Stimulated activated CD8-positive, alpha-beta memory T cell treated with anti-CD3 and anti-CD28 coated beads, Interleukin-15, amount 100 ng/mL, for 48 hours (primary cell): ENCODE data around the gene MUC4.
"Not testable (repeated sequence)": the region's sequence is repeated elsewhere in the genome, so short reads cannot be mapped to it uniquely, and the experiment has no call there.

Experiments
- DNase-seq, 2 donors: peaks; one replicate each; pipeline ENCODE4 v3.0.0-alpha.2; 2020; ENCODE audit warnings: low read depth in 2 of 2

The MUC4 gene

DNA sequence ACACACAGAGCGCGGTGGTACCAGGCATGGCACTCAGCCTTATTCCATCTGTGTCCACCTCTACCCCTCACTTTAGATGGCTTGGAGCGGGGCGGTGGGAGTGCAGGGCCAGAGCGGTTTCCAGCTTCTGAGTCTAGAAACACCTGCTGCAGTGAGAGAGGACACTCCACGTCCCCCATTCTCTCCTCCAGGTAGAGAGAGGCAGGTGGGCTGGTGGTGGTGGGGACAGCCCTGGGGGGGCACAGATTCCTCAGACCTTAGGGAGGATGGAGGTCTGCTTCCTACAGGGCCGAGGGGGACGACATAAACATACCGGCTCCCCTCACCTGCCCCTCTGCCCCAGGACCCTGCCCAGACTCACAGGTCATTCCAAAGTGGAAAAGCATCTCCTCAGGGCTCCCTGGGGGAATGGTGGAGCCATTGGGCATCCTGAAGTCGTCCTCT, 50.6 kb downstream of the MUC4 start:
- DNase-seq = no peak

DNA sequence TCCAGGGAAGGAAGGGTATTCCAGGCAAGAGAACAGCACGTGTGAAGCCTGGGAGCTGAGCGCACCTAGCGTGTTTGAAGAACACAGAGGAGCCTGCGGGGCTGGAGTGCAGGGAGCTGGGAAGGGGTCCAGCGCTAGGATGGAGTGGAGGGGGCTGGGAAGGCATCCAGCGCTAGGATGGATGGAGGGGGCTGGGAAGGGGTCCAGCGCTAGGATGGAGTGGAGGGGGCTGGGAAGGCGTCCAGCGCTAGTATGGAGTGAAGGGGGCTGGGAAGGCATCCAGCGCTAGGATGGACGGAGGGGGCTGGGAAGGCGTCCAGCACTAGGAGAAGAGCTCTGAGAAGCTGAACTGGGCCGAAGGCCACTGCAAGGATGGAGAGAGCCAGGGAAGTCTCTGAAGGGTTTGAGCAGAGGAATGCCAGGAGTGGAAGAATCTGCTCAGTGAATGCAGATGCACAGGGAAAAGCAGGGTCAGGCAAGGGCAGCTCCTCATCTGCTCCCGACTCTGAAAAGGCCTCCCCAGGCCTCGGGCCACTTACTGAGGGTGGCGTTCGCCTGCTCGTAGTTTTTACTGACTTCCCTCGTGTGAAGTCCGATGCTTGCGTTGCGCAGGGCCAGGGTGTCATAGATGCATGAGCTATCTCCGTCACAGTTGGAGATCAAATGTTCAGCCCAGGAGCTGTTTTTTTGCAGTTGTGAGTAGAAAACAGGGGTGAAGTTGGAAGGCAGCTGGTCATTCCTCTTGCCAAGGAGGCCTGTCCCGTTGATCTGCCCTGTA, 51.2 kb downstream of the MUC4 start:
- no peak for DNase-seq

DNA sequence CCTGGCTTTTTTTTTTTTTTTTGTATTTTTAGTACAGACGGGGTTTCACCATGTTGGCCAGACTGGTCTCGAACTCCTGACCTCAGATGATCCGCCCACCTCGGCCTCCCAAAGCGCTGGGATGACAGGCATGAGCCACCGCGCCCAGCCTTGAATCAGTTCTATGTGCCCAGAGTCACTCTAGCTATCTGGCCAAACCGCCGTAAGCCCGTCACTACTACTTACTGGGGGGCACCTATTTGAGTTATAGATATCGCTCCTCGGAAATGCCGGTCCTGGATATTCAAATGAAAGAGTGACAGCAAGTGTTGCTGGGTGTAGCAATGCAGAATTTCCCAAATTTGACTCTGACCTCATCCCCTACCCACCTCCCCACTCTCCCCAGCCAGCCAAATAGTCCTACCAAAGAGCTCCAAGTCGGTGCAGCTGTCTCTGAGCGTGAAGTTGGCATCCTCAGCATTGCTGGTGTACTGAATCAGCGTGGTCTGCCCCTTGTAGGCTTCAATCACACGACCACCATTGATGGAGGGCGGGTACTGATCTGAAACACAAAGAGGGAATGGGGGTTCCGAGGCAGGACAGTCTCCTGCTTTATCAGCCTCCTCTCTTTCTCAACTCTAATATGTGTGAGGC, 52.9 kb downstream of the MUC4 start:
- no peak for DNase-seq

DNA sequence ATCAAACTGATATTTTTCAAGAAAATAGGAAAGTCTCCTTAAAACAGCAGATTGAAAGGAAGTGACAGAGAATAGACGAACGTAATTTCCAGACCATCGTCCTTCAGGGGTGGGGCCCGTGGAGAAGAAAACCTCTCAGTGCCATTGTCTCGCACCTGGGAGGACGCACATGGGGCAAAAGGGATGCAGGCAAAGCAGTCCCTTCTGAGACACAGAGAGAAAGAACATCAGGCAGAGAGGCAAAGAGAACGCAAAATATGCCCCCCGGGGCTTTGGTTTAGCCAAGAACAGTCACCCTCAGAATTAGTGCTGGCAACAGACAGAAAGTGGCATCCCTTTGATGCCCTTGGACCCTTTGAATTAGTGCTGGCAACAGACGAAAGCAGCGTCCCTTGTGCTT, 53.9 kb downstream of the MUC4 start:
- no peak for DNase-seq

DNA sequence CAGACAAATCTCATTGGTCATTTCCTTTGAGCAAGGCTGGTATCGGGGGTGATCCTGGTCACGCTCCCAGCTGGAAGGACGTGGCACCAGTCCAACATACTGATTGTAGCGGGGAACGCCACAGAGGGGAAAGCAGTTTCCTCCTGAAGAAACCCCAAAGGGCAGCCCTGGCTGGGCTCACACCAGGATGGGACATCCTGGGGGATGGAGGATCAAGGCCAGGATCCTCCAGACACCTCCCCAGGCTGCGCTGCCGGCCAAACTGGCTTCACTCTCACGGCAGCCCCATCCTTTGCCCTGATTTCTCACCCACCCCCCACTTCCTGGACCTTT, 54.3 kb downstream of the MUC4 start:
- DNase-seq = no peak

DNA sequence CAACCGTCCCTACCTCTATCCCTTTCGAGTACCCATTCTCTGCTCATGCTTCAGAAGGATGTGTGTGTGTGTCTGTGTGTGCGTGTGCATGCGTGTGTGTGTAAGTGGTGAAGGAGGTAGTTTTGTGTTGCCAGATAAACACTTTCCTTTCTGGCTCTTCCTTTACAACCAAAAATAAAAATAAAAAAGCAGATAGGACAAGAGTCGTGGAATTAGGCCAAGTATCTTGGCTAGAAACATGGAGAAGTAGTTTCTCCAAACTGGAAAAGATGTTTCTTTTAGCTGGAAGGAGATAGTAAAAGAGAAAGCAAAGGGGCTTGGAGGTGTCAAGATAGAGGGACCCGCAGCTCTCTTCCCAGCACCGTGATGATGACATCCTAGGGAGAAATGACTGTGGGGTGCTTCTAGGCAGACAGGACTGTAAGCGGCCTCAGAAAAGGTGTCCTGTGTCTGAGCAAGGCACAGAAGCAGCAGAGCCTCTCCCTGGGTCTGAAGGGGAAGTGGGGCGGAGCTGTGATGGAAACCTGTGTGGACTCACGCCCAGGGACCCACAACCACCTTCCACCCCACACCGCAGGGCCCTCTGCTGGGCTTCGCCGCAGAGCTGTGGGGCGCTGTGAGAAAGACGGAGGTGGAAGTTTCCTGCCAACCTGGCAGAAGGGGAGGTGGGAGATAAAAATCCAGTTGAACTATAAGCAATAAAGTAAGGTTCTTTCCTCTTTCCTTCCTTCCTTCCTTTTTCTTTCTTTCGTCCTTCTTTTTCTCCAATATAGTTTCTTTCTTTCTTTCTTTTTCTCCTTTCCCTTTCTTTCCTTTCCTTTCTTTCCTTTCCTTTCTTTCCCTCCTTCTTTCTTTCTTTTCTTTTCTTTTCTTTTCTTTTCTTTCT, 55.7 kb downstream of the MUC4 start:
- peak in 1 of 2 donors; percentile 45 for DNase-seq

DNA sequence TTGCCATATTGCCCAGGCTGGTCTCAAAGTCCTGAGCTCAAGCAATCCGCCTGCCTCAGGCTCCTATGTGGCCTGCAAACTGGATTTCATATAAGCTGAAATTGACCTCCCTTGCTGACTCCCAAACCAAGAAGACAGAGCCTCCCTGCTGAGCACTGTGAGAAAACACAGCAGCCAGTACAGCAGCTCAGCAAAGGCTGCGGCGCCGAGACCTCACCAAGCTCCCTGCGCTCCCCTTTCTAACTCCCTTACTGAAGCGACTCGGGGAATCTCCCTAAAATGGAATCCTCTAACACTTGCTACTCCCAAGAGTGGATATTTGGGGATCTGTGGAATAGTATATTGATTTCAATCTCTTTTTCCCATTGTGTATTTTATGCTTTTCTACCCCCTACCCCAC, 56.3 kb downstream of the MUC4 start:
- DNase-seq = no peak

DNA sequence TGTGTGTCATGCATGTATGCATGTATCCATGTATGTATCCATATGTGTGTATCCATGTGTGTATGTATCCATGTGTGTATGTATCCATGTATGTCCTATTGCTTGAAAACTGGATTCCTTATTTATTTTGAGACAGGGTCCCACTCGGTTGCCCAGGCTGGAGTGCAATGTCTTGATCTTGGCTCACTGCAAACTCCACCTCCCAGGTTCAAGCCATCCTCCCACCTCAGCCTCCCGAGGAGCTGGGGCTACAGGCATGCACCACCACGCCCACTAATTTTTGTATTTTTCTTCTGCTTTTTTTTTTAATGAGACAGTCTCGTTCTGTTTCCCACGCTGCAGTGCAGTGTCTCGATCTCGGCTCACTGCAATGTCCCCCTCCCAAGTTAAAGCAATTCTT, 56.8 kb downstream of the MUC4 start:
- DNase-seq = no peak

DNA sequence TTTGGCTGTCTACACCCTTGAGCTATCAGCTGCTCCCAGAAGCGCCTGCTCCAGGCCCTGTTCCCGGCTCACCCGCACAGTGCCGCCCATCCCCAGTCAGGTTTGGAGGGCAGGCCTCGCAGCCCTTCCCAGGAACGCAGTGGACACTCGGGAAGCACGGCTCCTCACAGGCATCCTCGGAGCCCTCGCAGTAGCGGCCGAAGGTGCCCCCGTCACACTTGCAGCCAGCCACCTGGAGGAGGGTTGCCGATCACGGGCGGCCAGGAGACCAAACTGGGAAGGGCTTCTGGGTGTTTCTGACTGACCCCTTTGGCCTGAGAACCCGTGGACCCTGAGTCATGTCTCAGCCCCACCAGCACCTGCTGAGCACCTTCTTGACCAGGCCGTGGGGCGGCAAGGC, 57.6 kb downstream of the MUC4 start:
- no peak for DNase-seq

DNA sequence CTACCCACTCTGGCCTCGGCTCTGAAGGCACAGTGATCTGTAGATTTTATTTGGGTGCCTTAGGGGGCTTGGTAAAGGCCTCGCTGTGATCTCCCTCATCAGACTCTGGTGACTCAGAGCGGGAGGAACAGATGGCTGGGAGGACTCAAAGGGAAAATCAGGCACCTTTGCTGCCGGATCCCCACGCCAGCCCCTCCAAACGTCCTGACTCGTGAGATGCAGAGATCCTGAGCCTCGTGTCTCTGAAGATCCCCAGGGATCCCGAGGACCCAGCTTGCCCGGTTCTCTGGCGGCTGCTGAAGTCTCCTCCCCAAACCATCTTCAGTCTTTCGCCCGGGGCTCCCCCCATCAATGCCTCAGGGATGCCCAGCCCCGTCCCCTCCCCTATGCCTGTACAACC, 58.1 kb downstream of the MUC4 start:
- no peak for DNase-seq

DNA sequence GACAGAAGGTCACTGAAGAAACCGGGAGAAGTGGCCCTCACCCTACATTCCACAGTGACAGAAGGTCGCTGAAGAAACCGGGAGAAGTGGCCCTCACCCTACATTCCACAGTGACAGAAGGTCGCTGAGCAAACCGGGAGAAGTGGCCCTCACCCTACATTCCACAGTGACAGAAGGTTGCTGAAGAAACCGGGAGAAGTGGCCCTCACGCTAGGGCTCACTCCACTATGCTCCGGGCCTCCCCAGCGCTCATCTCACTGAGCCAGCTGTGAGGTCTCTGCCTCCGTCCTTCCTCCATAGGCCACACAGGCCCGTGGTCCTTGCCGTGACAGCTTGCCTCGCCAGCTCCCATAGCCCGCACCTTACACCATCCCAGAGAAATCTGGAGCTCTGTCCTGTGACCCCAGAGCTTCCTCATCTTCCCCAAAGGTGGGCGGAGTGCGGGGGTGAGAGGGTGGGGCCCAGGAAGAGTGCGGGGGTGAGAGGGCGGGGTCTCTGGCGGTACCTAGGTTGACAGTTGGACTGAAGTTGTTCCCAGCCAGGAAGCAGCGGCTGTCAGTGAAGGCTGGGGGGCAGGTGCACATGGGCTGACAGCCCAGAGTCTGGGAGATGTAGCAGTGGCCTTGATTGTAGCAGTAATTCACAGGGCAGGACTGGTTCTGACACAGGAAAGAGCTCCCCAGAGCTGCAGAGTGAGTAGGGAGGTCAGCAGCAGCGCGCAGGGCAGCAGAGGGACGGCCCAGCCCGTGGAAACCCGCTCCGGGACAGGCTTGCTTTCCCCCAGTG, 59.0 kb downstream of the MUC4 start:
- DNase-seq = no peak

DNA sequence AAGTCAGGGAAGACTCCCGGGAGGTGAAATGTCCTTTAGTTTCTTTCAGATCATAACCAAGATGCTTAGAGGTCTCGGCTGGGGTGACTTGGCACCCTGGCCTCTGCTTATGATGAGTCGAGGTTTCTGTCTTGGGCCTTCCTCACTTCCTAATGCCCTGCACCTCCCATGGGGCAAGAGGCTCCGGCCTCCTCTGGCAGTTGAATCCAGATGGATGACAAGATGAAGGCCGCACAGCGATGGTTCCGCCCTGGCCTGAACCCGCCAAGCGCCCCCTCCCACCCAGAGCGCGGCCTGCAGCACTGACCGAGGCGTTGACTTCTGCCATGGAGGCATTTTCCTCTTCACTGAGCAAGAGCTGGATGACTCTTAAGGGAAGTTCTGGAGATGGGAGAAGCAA, 59.7 kb downstream of the MUC4 start:
- no peak for DNase-seq

DNA sequence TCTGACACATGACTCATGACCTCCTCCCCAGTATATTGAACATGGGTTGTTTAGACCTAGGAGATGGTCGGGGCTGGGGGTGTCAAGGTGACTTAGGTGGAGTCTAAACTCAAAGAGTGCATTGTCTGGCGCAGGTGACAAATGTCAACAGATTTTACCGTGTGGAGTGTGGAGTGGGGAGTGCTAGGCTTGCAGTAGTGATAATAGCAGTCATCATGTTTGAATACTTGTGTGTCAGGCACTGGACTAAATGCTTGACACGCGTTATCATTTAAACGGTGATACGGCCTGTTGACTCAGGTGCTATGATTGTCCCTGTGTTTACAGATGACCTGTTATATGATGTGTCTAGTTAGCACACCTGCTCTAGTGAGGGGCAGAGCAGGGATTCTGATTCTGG, 60.2 kb downstream of the MUC4 start:
- DNase-seq = no peak

DNA sequence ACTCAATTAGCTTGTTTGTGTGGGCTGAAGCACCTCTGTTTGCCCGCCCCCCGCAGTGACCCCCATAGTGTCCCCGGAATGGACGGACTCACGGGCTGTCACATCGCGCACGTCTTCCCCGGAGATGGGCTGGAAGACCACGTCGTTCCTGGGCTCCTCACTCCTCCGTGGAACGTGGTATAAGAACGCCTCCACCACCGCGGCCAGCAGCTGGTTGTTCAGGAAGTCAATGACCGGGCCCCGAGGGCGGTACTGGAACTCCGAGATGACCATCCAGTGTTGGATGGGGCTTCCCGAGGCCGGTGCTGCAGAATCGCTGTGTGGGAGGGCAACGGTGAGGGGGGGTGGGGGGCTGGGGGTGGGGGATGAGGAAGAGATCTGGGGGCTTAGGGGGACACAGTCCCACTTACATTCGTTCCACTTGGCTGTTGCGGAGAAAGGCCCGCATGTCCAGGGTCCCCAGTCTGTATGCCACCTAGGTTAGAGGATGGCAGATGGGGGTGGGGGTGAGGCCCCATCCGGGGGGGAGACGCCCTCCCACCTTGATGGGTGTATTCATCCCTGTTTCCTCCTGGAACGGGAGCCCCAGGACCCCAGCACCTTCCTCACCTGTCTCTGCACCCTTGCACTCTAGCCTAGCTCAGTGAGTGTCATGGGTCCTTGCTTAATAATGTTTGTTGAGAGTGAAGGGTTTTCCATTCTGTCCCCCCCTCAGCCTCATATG, 60.8 kb downstream of the MUC4 start:
- no peak for DNase-seq

DNA sequence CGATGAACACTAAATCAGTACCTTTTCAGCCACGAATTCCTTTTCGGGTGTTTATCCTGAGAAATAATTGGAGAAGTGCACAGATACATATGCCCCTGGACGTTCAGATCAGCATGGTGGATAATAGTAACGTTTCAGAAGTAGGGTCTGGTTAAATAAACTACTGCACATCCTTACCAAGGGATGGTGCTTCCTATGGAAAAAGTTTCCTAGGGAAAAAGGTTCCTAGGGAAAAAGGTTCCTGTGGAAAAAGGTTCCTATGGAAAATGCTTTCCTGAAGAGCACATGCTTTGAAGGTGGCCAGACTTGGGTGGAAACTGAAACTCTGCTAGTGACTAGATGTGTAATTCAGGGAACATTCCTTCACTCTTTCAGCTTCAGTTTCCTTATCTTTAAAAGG, 62.6 kb downstream of the MUC4 start:
- DNase-seq = not testable (repeated sequence)

DNA sequence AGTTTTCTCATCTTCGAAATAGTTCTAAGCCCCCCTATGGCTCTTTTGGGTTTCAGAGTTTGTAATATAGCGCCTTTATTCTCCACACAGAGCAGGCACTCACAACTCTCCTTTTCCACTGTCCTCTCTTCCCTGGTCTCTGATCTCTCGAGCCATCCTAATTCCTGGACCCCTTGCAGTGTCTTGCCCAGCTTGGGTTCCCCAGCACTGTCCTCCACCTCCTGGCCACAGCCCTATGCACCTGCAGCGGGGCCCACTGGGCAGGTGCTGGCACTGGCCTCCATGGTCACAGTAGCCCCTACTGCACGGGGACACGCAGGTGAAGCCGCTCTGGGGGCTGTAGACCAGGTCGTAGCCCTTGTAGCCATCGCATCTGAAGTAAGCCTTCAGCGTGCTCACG, 63.1 kb downstream of the MUC4 start:
- DNase-seq = no peak

DNA sequence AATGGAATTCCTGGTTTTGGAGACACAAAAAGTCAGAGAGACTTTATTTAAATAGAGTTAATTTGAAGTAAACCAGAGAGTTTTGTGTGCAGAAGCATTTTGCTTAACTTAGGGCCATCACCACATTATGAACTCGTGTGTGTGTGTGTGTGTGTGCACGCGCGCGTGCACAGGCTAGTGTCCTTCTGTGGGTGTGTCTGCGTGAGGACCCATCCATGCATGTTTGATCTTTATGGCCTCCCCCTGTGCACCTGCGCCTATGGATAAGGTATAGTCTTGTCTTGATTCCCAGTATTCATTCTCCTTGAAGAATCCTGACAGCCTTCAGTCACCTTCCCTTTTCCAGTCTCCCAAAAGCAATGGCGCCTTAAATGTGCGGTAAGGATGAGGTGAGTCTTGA, 65.0 kb downstream of the MUC4 start:
- DNase-seq = no peak

DNA sequence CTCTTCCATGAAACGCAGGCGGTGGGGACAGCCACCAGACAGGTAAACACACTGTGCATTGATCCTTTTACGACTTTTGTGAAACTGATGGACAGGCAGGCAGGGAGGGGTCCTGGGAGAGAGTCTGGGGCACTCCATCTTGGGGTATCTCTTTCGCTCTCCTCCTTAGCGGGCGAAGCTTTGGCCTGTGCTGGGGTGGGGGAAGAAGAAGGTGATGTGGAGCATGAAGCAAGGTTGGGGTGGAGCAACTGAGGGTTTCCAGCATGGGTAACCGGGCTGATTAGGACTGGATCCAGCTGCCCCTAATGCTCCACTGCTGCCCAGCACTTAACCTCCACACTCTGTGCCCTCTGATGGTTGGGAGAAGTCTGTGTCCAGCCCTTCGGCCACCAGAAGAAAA, 65.4 kb downstream of the MUC4 start:
- DNase-seq = no peak

DNA sequence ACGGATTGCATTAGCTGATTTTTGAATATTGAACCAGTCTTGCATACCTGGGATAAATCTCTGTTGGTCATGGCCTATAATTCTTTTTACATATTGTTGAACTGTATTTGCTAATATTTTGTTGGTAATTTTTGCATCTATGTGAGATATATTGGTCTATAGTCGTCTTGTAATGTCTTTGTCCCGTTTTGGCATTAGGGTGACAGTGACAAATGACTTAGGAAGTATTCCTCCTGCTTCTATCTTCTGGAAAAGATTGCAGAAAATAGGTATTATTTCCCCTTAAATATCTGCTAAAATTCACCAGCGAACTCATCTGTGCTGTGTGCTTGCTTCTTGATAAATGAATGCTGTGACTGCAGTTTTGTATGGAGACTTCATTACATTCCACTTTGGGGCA, 67.3 kb downstream of the MUC4 start:
- no peak for DNase-seq

DNA sequence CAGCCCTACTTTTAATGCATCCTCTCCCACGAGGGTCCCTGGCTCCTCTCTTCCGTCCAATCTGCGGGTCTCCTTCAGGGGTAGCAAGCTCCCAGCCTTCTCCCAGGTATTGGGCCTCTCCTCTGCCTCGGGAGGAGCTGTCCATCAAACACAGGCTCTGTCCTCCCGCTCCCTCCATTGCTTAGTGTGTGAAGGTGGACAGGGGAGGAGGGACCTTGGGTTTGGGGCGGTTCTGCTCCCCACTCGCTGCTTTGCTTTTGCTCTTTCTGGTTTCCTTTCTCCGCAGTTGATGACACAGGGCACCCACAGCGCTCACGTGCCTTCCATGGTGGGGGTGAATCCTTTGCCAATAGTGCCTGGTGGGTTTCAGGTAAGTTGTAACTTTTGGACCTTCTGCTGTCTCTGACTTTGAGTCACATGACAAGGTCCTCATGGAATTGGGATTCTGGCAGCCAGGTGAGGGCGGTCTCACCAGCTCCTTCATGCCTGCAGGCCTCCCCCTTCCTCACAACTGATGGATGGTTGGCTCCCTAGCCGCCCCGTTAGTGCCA, 72.1 kb downstream of the MUC4 start:
- DNase-seq = no peak
